Tibial nerve (tissue), 4 donors: ENCODE results near the gene COPE. TPM values are rescaled to one million over a fixed set of nuclear protein-coding genes. Genes with fewer than 3 reads are reported as not detected.

ENCODE experiments used
- DNase-seq, 2 donors: peaks; one replicate each; pipeline ENCODE4 v3.0.0-alpha.2; 2019; ENCODE audit warnings: low spot score in 2 of 2
- H3K27ac ChIP-seq, 4 donors: fragments of 200-600 bp; sonication (generic) in 3 of 4; one replicate each; pipeline ENCODE4 v1.5.1; 2017 to 2019; ENCODE audit warnings: mild to moderate bottlenecking in 1 of 4
- H3K27me3 ChIP-seq, 2 donors: fragments of 200-600 bp; sonication (generic) in 1 of 2; one replicate each; pipeline versions ENCODE4 v1.5.1 to v1.6.0; 2017 to 2019
- H3K36me3 ChIP-seq, 3 donors: fragments of 200-600 bp; sonication (generic); one replicate each; pipeline ENCODE4 v1.5.1; 2018 to 2019
- H3K4me1 ChIP-seq, 4 donors: fragments of 200-600 bp; sonication (generic) in 3 of 4; one replicate each; pipeline ENCODE4 v1.5.1; 2017 to 2019
- H3K4me3 ChIP-seq, 4 donors: fragments of 200-600 bp; sonication (generic) in 3 of 4; one replicate each; pipeline ENCODE4 v1.5.1; 2017 to 2019; ENCODE audit warnings: mild to moderate bottlenecking in 1 of 4, moderate library complexity in 1 of 4
- H3K9me3 ChIP-seq, 4 donors: fragments of 200-600 bp; sonication (generic) in 3 of 4; one replicate each; pipeline ENCODE4 v1.5.1; 2017 to 2019
- CTCF ChIP-seq, 5 experiments: fragments of 200-600 bp in 3 of 5; fragments of 450-650 bp in 2 of 5; sonication (generic) in 3 of 5; IDR thresholded peaks; one replicate each; pipeline ENCODE4 v1.5.1; 2016 to 2019; ENCODE audit warnings: antibody characterized with exemption in 5 of 5, mild to moderate bottlenecking in 3 of 5, moderate library complexity in 2 of 5
- EP300 ChIP-seq, 2 donors: sonication (generic); formaldehyde crosslinking; IDR thresholded peaks; one replicate each; pipeline ENCODE4 v1.6.1; 2017; ENCODE audit warnings: antibody characterized with exemption in 2 of 2, mild to moderate bottlenecking in 1 of 2
- POLR2A ChIP-seq, 2 donors: fragments of 450-650 bp; IDR thresholded peaks; one replicate each; pipeline ENCODE4 v1.6.1; 2017; ENCODE audit warnings: antibody characterized with exemption in 2 of 2, mild to moderate bottlenecking in 2 of 2, moderate library complexity in 2 of 2
- WGBS, 2 donors: methylation state at CpG; one replicate each; pipeline ENCODE4 v1.1.5; 2018; 5-methylcytosine and 5-hydroxymethylcytosine counted together
- total RNA-seq, 4 donors: library from RNA; depleted of rRNA; stranded (reverse); fragments of >200 nt; gene quantifications; one replicate each; pipeline ENCODE4 v1.1.0, GENCODE V29; 2016

COPE gene
- total RNA-seq, 4 donors from 2014 or later: 151 to 266 (median 183) TPM

GRCh38 chr19:18896421-18896841 lies 22.8 kb downstream of the COPE start:
- no peak for DNase-seq
- 22 to 40% methylated on average over 7 to 20 of the region's 33 CpGs for WGBS, 2 donors
- TF ChIP-seq EP300 (IDR thresholded peaks at IDR 0.05): peak in 1 of 2 donors; percentile 11
- no peak for TF ChIP-seq POLR2A (IDR thresholded peaks at IDR 0.05)
- no peak for TF ChIP-seq CTCF (IDR thresholded peaks at IDR 0.05)
- Histone ChIP-seq H3K27me3 (peaks cover 0 to 27% of the 10 kb centered on the region in 2 donors), H3K27ac (peak overlapping the region in 3 of 4 donors; percentile 48 to 85 (median 55)), H3K36me3 (peaks cover 0 to 35% (median 5%) of the 10 kb centered on the region in 3 donors), H3K9me3 (no peaks in the 10 kb centered on the region), H3K4me1 (peaks cover 0 to 41% (median 9%) of the 10 kb centered on the region in 4 donors), H3K4me3 (peak overlapping the region in 2 of 4 donors; percentile 12 to 67)

- TF ChIP-seq CTCF (IDR thresholded peaks at IDR 0.05) (no peak), POLR2A (IDR thresholded peaks at IDR 0.05) (no peak)
- Histone ChIP-seq H3K4me3 (peak within 1 kb of the TSS; percentile 43 to 67 (median 54)), H3K9me3 (no peaks in the 10 kb centered on the region), H3K27ac (peak within 1 kb of the TSS; percentile 48 to 93 (median 77)), H3K4me1 (peaks cover 0 to 41% (median 9%) of the 10 kb centered on the region in 4 donors), H3K36me3 (peaks cover 0 to 35% (median 5%) of the 10 kb centered on the region in 3 donors), H3K27me3 (peaks cover 0 to 27% of the 10 kb centered on the region in 2 donors)
- 1 to 3% methylated on average over 20 to 29 of the region's 89 CpGs for WGBS, 2 donors
- no peak for DNase-seq
Measured at GRCh38 chr19:18895824-18896341, 23.3 kb downstream of the COPE start, which contains the start of gene CERS1. TSS of gene CERS1 (minus strand) at chr19:18896158. CDS start at chr19:18896072, 86 bp downstream.

- Histone ChIP-seq H3K27me3 (peaks cover 0 to 27% of the 10 kb centered on the region in 2 donors), H3K27ac (peak overlapping the region; percentile 35 to 93 (median 77)), H3K9me3 (no peaks in the 10 kb centered on the region), H3K4me1 (peaks cover 0 to 41% (median 9%) of the 10 kb centered on the region in 4 donors), H3K36me3 (peaks cover 0 to 35% (median 5%) of the 10 kb centered on the region in 3 donors), H3K4me3 (peak overlapping the region; percentile 43 to 67 (median 54))
- WGBS, 2 donors: 0 to 3% methylated on average over 25 to 60 of the region's 72 CpGs
- DNase-seq: peak in 1 of 2 donors; percentile 21
- TF ChIP-seq EP300 (IDR thresholded peaks at IDR 0.05): no peak
- peak in 4 of 5 experiments; percentile 36 to 56 (median 46) for TF ChIP-seq CTCF (IDR thresholded peaks at IDR 0.05)
- TF ChIP-seq POLR2A (IDR thresholded peaks at IDR 0.05): no peak
Measured at GRCh38 chr19:18895038-18895823, 24.0 kb downstream of the COPE start.

- 3 to 4% methylated on average over 14 to 15 of the region's 28 CpGs for WGBS, 2 donors
- H3K27ac ChIP-seq: peak overlapping the region; percentile 35 to 93 (median 77)
Measured at GRCh38 chr19:18894254-18895037, 24.7 kb downstream of the COPE start.

More at GRCh38 chr19:18894254-18895037, 24.7 kb downstream of the COPE start:
- no peaks in the 10 kb centered on the region for H3K9me3 ChIP-seq
- H3K36me3 ChIP-seq: peaks cover 0 to 32% (median under 1%) of the 10 kb centered on the region in 3 donors
- H3K4me1 ChIP-seq: peaks cover 0 to 41% (median 9%) of the 10 kb centered on the region in 4 donors
- peaks cover 0 to 27% of the 10 kb centered on the region in 2 donors for H3K27me3 ChIP-seq
- TF ChIP-seq POLR2A (IDR thresholded peaks at IDR 0.05) (no peak), EP300 (IDR thresholded peaks at IDR 0.05) (peak in 1 of 2 donors; percentile 53), CTCF (IDR thresholded peaks at IDR 0.05) (no peak)
- peak overlapping the region; percentile 43 to 67 (median 54) for H3K4me3 ChIP-seq
- no peak for DNase-seq
